Measurements from ENCODE around the gene SLC16A10. TPM values are rescaled to one million over a fixed set of nuclear protein-coding genes. Genes with fewer than 3 reads are reported as not detected.

SLC16A10 gene
- total and polyA plus RNA-seq, 2 of the 8 experiments (the other 6 are each of a cell fraction or from before 2014, with no cell fraction given), result 18.6 to 23.2 TPM

- H2AFZ ChIP-seq (ENCODE audit: low read length), result no peak overlapping the region
- no peak overlapping the region for H2BK15ac ChIP-seq (ENCODE audit: low read length)
- no peak overlapping the region for H2BK120ac ChIP-seq (replicated peaks; ENCODE audit: low read depth, low read length)
- no peaks in the 10 kb centered on the region for H3K27me3 ChIP-seq (replicated peaks in 1 of 4; ENCODE audit: control insufficient read depth in 3 of 4, extremely low read depth in 1 of 4, insufficient read depth in 3 of 4, low read length in 3 of 4)
- no peaks in the 10 kb centered on the region for H3K79me1 ChIP-seq (ENCODE audit: low read depth, low read length)
- H3K4me1 ChIP-seq (replicated peaks in 1 of 4; ENCODE audit: control insufficient read depth in 3 of 4, insufficient read depth in 4 of 4, low read length in 3 of 4), result no peaks in the 10 kb centered on the region
- no peak overlapping the region for H3K56ac ChIP-seq (replicated peaks; ENCODE audit: insufficient read length, low read depth, low read length)
- H3K4ac ChIP-seq (replicated peaks; ENCODE audit: insufficient read length, low read depth, low read length), result no peak overlapping the region
- no peaks in the 10 kb centered on the region for H3K9me3 ChIP-seq (ENCODE audit: insufficient read depth in 2 of 2, low read depth in 1 of 2, low read length in 1 of 2)
- no peak for FAIRE-seq
- H2BK5ac ChIP-seq (ENCODE audit: low read depth, low read length), result no peak overlapping the region
- H3K4me2 ChIP-seq (ENCODE audit: insufficient read depth in 1 of 2, low read depth in 2 of 2, low read length in 2 of 2), result no peak overlapping the region
- H2BK20ac ChIP-seq (ENCODE audit: low read length), result no peak overlapping the region
- H4K91ac ChIP-seq (replicated peaks; ENCODE audit: insufficient read length, low read length), result no peak overlapping the region
- no peaks in the 10 kb centered on the region for H3K36me3 ChIP-seq (ENCODE audit: control insufficient read depth in 2 of 4, insufficient read depth in 4 of 4, low read length in 3 of 4)
- no peak overlapping the region for H3K18ac ChIP-seq (ENCODE audit: extremely low read depth, low read length)
- no peak overlapping the region for H3K9ac ChIP-seq (replicated peaks in 1 of 4; ENCODE audit: extremely low read depth in 1 of 4, low read depth in 3 of 4, low read length in 3 of 4)
- TF ChIP-seq SAP30 (IDR thresholded peaks at IDR 0.05; ENCODE audit: insufficient read depth, insufficient replicate concordance, low read length), result no peak
- TF ChIP-seq SRF (IDR thresholded peaks at IDR 0.05; ENCODE audit: low read depth, low read length), result no peak
- no peak for TF ChIP-seq E2F6 (IDR thresholded peaks at IDR 0.05)
- no peak for TF ChIP-seq GTF2F1 (IDR thresholded peaks at IDR 0.05; ENCODE audit: borderline replicate concordance, low read depth, low read length)
- no peak for TF ChIP-seq SP4 (IDR thresholded peaks at IDR 0.05; ENCODE audit: low read length)
- H4K20me1 ChIP-seq (replicated peaks in 1 of 2; ENCODE audit: control insufficient read depth in 1 of 2, insufficient read depth in 2 of 2, low read length in 2 of 2), result no peaks in the 10 kb centered on the region
- H4K5ac ChIP-seq (ENCODE audit: insufficient read length, low read depth, low read length), result no peak overlapping the region
- 88% methylated on average over 8 of the region's 8 CpGs; no CpG with 5 or more reads in 1 of the 2 experiments for WGBS, 2 experiments (ENCODE audit: extremely low coverage in 1 of 2, insufficient coverage in 1 of 2, insufficient read length in 1 of 2, insufficient replicate concordance in 2 of 2, low coverage in 1 of 2, low lambda C conversion rate in 2 of 2, missing lambda C conversion rate in 1 of 2)
- H2BK12ac ChIP-seq (ENCODE audit: low read depth, low read length), result no peak overlapping the region
- no peak overlapping the region for H2AK5ac ChIP-seq (ENCODE audit: low read depth, low read length)
- no peaks in the 10 kb centered on the region for H3K79me2 ChIP-seq (ENCODE audit: control insufficient read depth in 1 of 2, insufficient read depth in 2 of 2, low read length in 2 of 2)
- DNase-seq (ENCODE audit: low read depth in 1 of 2, low spot score in 2 of 2), result no peak
- H3K4me3 ChIP-seq (ENCODE audit: extremely low read depth in 1 of 4, insufficient read depth in 2 of 4, low read depth in 3 of 4, low read length in 4 of 4), result no peak overlapping the region
- H3K27ac ChIP-seq (ENCODE audit: low read depth, low read length), result no peak overlapping the region
- H3K23me2 ChIP-seq (ENCODE audit: low read depth, low read length), result no peaks in the 10 kb centered on the region
- POLR2A ChIA-PET (ENCODE audit: partially characterized antibody), result interaction anchor here (0.6 to 1.6 kb wide), 4 partner anchors 20 to 47 kb away, joined by 3 read pairs; no protein-coding TSS in a partner anchor
- H3K14ac ChIP-seq (ENCODE audit: insufficient read length), result no peak overlapping the region
- CTCF ChIA-PET (ENCODE audit: partially characterized antibody), result interaction anchor here (1.0 to 3.8 kb wide), 4 partner anchors 10 to 142 kb away, joined by 3 to 31 read pairs (median 4); no protein-coding TSS in a partner anchor
- H4K8ac ChIP-seq (ENCODE audit: extremely low read depth, insufficient read depth, low read length), result no peak overlapping the region
- no peak overlapping the region for H3K23ac ChIP-seq (ENCODE audit: insufficient read length)
These were observed 19.0 kb upstream of the SLC16A10 start for GRCh38 chr6:111068109-111068865.
